Brain microvascular endothelial cell (primary cell): Measurements from ENCODE around the gene ZNF431.
"Not testable (repeated sequence)": the region's sequence is repeated elsewhere in the genome, so short reads cannot be mapped to it uniquely, and the experiment has no call there.

Experiments
- DNase-seq: peaks from one replicate; pipeline ENCODE4 v3.0.0-alpha.2; 2020
- H3K27ac ChIP-seq: fragments of 250-450 bp; sonication (Bioruptor Pico); 2 replicates; pipeline ENCODE4 v1.5.1; 2020; ENCODE audit warnings: mild to moderate bottlenecking, moderate library complexity
- H3K27me3 ChIP-seq: fragments of 250-450 bp; sonication (Bioruptor Pico); replicated peaks from 2 replicates; pipeline ENCODE4 v1.5.1; 2020; ENCODE audit warnings: mild to moderate bottlenecking
- H3K36me3 ChIP-seq: fragments of 250-450 bp; sonication (Bioruptor Pico); replicated peaks from 2 replicates; pipeline ENCODE4 v1.5.1; 2020; ENCODE audit warnings: mild to moderate bottlenecking
- H3K4me3 ChIP-seq: 2 replicates; pipeline ENCODE4 v1.5.1; 2011; ENCODE audit warnings: low read depth, mild to moderate bottlenecking, control low read depth, low read length, moderate library complexity
- CTCF ChIP-seq: IDR thresholded peaks from 2 replicates; pipeline ENCODE4 v1.5.1; 2011; ENCODE audit warnings: low read depth, mild to moderate bottlenecking, moderate library complexity, low read length, control low read depth, inconsistent platforms; ENCODE audit errors: missing control alignments
- in situ Hi-C: cut with HindIII; loops from 2 replicates; pipeline ENCODE4 v1.10.0; 2017; ENCODE audit warnings: low sequenced_read_pairs, low pct_ligation_motif_present

The ZNF431 gene

GRCh38 chr19:21135433-21135832, 6.4 kb upstream of the ZNF431 start:
- no peak for DNase-seq
- no peaks in the 10 kb centered on the region for H3K27me3 ChIP-seq
- H3K36me3 ChIP-seq: no peaks in the 10 kb centered on the region
- TF ChIP-seq CTCF: no peak
- in situ Hi-C loops: no loop called here
- H3K4me3 ChIP-seq: no peak overlapping the region
- H3K27ac ChIP-seq: no peak overlapping the region

- H3K27me3 ChIP-seq: no peaks in the 10 kb centered on the region
- H3K36me3 ChIP-seq: no peaks in the 10 kb centered on the region
- in situ Hi-C loops: no loop called here
- no peak for TF ChIP-seq CTCF
- no peak overlapping the region for H3K27ac ChIP-seq
- no peak for DNase-seq
- H3K4me3 ChIP-seq: no peak overlapping the region
These were observed 3.7 kb upstream of the ZNF431 start for GRCh38 chr19:21138130-21138529.

GRCh38 chr19:21141006-21141405, 834 bp upstream of the ZNF431 start:
- H3K27me3 ChIP-seq, H3K4me3 ChIP-seq, DNase-seq, H3K27ac ChIP-seq, in situ Hi-C loops, H3K36me3 ChIP-seq: not testable (repeated sequence)

GRCh38 chr19:21143428-21143827, 1.6 kb downstream of the ZNF431 start:
- no peak overlapping the region for H3K27ac ChIP-seq
- no peaks in the 10 kb centered on the region for H3K27me3 ChIP-seq
- in situ Hi-C loops: no loop called here
- TF ChIP-seq CTCF: no peak
- peaks cover 4% of the 10 kb centered on the region for H3K36me3 ChIP-seq
- H3K4me3 ChIP-seq: no peak overlapping the region
- no peak for DNase-seq

- Histone ChIP-seq H3K27ac (no peak overlapping the region), H3K27me3 (no peaks in the 10 kb centered on the region), H3K4me3 (no peak overlapping the region), H3K36me3 (peaks cover 4% of the 10 kb centered on the region)
- in situ Hi-C loops: no loop called here
- TF ChIP-seq CTCF: no peak
- no peak for DNase-seq
These were observed 2.0 kb downstream of the ZNF431 start for GRCh38 chr19:21143854-21144253.

GRCh38 chr19:21147540-21147939, 5.7 kb downstream of the ZNF431 start:
- H3K27me3 ChIP-seq: no peaks in the 10 kb centered on the region
- no peak overlapping the region for H3K4me3 ChIP-seq
- no peak for TF ChIP-seq CTCF
- H3K36me3 ChIP-seq: peaks cover 10% of the 10 kb centered on the region
- DNase-seq: no peak
- in situ Hi-C loops: no loop called here
- no peak overlapping the region for H3K27ac ChIP-seq

- DNase-seq: no peak
- H3K36me3 ChIP-seq: peaks cover 10% of the 10 kb centered on the region
- H3K27ac ChIP-seq: no peak overlapping the region
- in situ Hi-C loops: no loop called here
- TF ChIP-seq CTCF: no peak
- H3K4me3 ChIP-seq: no peak overlapping the region
- no peaks in the 10 kb centered on the region for H3K27me3 ChIP-seq
These were observed 6.8 kb downstream of the ZNF431 start for GRCh38 chr19:21148681-21149080.
